HEK293 (cell line): ENCODE data around the gene IRX4.

Experiments used
- CTCF ChIA-PET: fragments of 350-600 bp; formaldehyde crosslinking; extraction: SDS; loops from one replicate; lab custom pipeline; 2021; ENCODE audit warnings: antibody characterized with exemption; lab: Yijun Ruan, JAX
- POLR2A ChIA-PET: fragments of 300-600 bp; formaldehyde crosslinking; extraction: SDS; loops from one replicate; lab custom pipeline; 2020; ENCODE audit warnings: antibody characterized with exemption, inconsistent platforms; lab: Yijun Ruan, JAX
- H3K27ac ChIP-seq: fragments of 200-500 bp; sonication (Bioruptor generic); 2 replicates; pipeline ENCODE4 v1.5.1; 2014; ENCODE audit warnings: low read depth, low read length, control low read depth, inconsistent platforms; ENCODE audit errors: extremely low read depth
- H3K36me3 ChIP-seq, 2 experiments: fragments of 200-500 bp in 1 of 2; sonication (Bioruptor generic) in 1 of 2; 1 replicate in 1 of 2; 2 replicates in 1 of 2; pipeline ENCODE4 v1.5.1; 2014 to 2017; ENCODE audit warnings: inconsistent platforms in 2 of 2, low read length in 2 of 2; ENCODE audit not compliant: control insufficient read depth in 2 of 2, insufficient read depth in 1 of 2
- H3K4me1 ChIP-seq: fragments of 200-500 bp; sonication (Bioruptor generic); 2 replicates; pipeline ENCODE4 v1.5.1; 2014; ENCODE audit warnings: mild to moderate bottlenecking, low read length, inconsistent platforms; ENCODE audit not compliant: control insufficient read depth, insufficient read depth
- H3K4me3 ChIP-seq: 2 replicates; pipeline ENCODE4 v1.5.1; 2011; ENCODE audit warnings: low read depth, mild to moderate bottlenecking, control low read depth, low read length, moderate library complexity
- H3K9me3 ChIP-seq: fragments of 200-500 bp; sonication (Bioruptor generic); 2 replicates; pipeline ENCODE4 v1.5.1; 2014; ENCODE audit warnings: low read depth, low read length, inconsistent platforms; ENCODE audit not compliant: control insufficient read depth, insufficient read depth
- GLIS2 ChIP-seq: fragments of 450-650 bp; formaldehyde crosslinking; IDR thresholded peaks from 2 replicates; pipeline ENCODE4 v1.5.1; 2016; ENCODE audit warnings: missing biosample characterization, missing genetic modification characterization
- KLF16 ChIP-seq: fragments of 450-650 bp; formaldehyde crosslinking; IDR thresholded peaks from 2 replicates; pipeline ENCODE4 v1.5.1; 2017; ENCODE audit warnings: missing biosample characterization, missing genetic modification characterization
- PRDM1 ChIP-seq: fragments of 450-650 bp; formaldehyde crosslinking; IDR thresholded peaks from 2 replicates; pipeline ENCODE4; 2016; ENCODE audit warnings: missing biosample characterization, missing genetic modification characterization
- SALL2 ChIP-seq: fragments of 450-650 bp; formaldehyde crosslinking; IDR thresholded peaks from 2 replicates; pipeline ENCODE4 v1.5.0; 2017; ENCODE audit warnings: missing biosample characterization, mild to moderate bottlenecking, missing genetic modification characterization, borderline replicate concordance
- SCRT2 ChIP-seq: fragments of 450-650 bp; formaldehyde crosslinking; IDR thresholded peaks from 2 replicates; pipeline ENCODE4 v1.5.1; 2016; ENCODE audit warnings: missing biosample characterization, missing genetic modification characterization
- ZBTB1 ChIP-seq: fragments of 450-650 bp; formaldehyde crosslinking; IDR thresholded peaks from 2 replicates; pipeline ENCODE4 v1.5.1; 2016; ENCODE audit warnings: missing biosample characterization, missing genetic modification characterization
- ZBTB21 ChIP-seq: fragments of 450-650 bp; formaldehyde crosslinking; IDR thresholded peaks from 2 replicates; pipeline ENCODE4 v1.5.1; 2017; ENCODE audit warnings: missing biosample characterization, missing genetic modification characterization
- ZBTB48 ChIP-seq: fragments of 450-650 bp; formaldehyde crosslinking; IDR thresholded peaks from 2 replicates; pipeline ENCODE4 v1.5.1; 2016; ENCODE audit warnings: missing biosample characterization, missing genetic modification characterization
- ZBTB6 ChIP-seq: fragments of 450-650 bp; formaldehyde crosslinking; IDR thresholded peaks from 2 replicates; pipeline ENCODE4 v1.5.1; 2017; ENCODE audit warnings: missing biosample characterization, missing genetic modification characterization
- ZFP3 ChIP-seq: fragments of 450-650 bp; formaldehyde crosslinking; IDR thresholded peaks from 2 replicates; pipeline ENCODE4 v1.5.1; 2016; ENCODE audit warnings: low read depth, missing biosample characterization, missing genetic modification characterization
- ZFP41 ChIP-seq: fragments of 450-650 bp; formaldehyde crosslinking; IDR thresholded peaks from 2 replicates; pipeline ENCODE4 v1.5.1; 2016; ENCODE audit warnings: missing biosample characterization, missing genetic modification characterization, borderline replicate concordance
- ZNF10 ChIP-seq: fragments of 450-650 bp; formaldehyde crosslinking; IDR thresholded peaks from 2 replicates; pipeline ENCODE4 v1.5.1; 2017; ENCODE audit warnings: missing biosample characterization, missing genetic modification characterization
- ZNF112 ChIP-seq: fragments of 450-650 bp; formaldehyde crosslinking; IDR thresholded peaks from 2 replicates; pipeline ENCODE4 v1.5.0; 2017; ENCODE audit warnings: missing biosample characterization, missing genetic modification characterization
- ZNF138 ChIP-seq: fragments of 450-650 bp; formaldehyde crosslinking; IDR thresholded peaks from 2 replicates; pipeline ENCODE4 v1.5.1; 2016; ENCODE audit warnings: missing biosample characterization, missing genetic modification characterization, borderline replicate concordance
- ZNF157 ChIP-seq: fragments of 450-650 bp; formaldehyde crosslinking; IDR thresholded peaks from 2 replicates; pipeline ENCODE4 v1.5.1; 2016; ENCODE audit warnings: missing biosample characterization, missing genetic modification characterization
- ZNF169 ChIP-seq: fragments of 450-650 bp; formaldehyde crosslinking; IDR thresholded peaks from 2 replicates; pipeline ENCODE4 v1.5.1; 2016; ENCODE audit warnings: missing biosample characterization, missing genetic modification characterization
- ZNF202 ChIP-seq: fragments of 450-650 bp; formaldehyde crosslinking; IDR thresholded peaks from 2 replicates; pipeline ENCODE4 v1.5.1; 2016; ENCODE audit warnings: missing biosample characterization, missing genetic modification characterization, borderline replicate concordance
- ZNF391 ChIP-seq: fragments of 450-650 bp; formaldehyde crosslinking; IDR thresholded peaks from 2 replicates; pipeline ENCODE4 v1.5.1; 2016; ENCODE audit warnings: low read depth, missing biosample characterization, missing genetic modification characterization, borderline replicate concordance
- ZNF473 ChIP-seq: fragments of 450-650 bp; formaldehyde crosslinking; IDR thresholded peaks from 2 replicates; pipeline ENCODE4 v1.5.1; 2017; ENCODE audit warnings: missing biosample characterization, missing genetic modification characterization
- ZNF548 ChIP-seq: fragments of 450-650 bp; formaldehyde crosslinking; IDR thresholded peaks from 2 replicates; pipeline ENCODE4 v1.5.1; 2016; ENCODE audit warnings: missing biosample characterization, missing genetic modification characterization
- ZNF639 ChIP-seq: fragments of 450-650 bp; formaldehyde crosslinking; IDR thresholded peaks from 2 replicates; pipeline ENCODE4 v1.5.1; 2016; ENCODE audit warnings: missing biosample characterization, missing genetic modification characterization
- ZNF707 ChIP-seq: fragments of 450-650 bp; formaldehyde crosslinking; IDR thresholded peaks from 2 replicates; pipeline ENCODE4 v1.5.1; 2016; ENCODE audit warnings: missing biosample characterization, missing genetic modification characterization
- ZSCAN23 ChIP-seq: fragments of 450-650 bp; formaldehyde crosslinking; IDR thresholded peaks from 2 replicates; pipeline ENCODE4 v1.5.1; 2016; ENCODE audit warnings: missing biosample characterization, missing genetic modification characterization
- TF ChIP-seq, protein P1 (sequence below): fragments of 450-650 bp; formaldehyde crosslinking; IDR thresholded peaks from 2 replicates; pipeline ENCODE4 v1.5.1; 2016; ENCODE audit warnings: missing biosample characterization, missing genetic modification characterization
- TF ChIP-seq, protein P2 (sequence below): fragments of 450-650 bp; formaldehyde crosslinking; IDR thresholded peaks from 2 replicates; pipeline ENCODE4 v1.5.1; 2016; ENCODE audit warnings: missing biosample characterization, missing genetic modification characterization, borderline replicate concordance

The IRX4 gene

DNA sequence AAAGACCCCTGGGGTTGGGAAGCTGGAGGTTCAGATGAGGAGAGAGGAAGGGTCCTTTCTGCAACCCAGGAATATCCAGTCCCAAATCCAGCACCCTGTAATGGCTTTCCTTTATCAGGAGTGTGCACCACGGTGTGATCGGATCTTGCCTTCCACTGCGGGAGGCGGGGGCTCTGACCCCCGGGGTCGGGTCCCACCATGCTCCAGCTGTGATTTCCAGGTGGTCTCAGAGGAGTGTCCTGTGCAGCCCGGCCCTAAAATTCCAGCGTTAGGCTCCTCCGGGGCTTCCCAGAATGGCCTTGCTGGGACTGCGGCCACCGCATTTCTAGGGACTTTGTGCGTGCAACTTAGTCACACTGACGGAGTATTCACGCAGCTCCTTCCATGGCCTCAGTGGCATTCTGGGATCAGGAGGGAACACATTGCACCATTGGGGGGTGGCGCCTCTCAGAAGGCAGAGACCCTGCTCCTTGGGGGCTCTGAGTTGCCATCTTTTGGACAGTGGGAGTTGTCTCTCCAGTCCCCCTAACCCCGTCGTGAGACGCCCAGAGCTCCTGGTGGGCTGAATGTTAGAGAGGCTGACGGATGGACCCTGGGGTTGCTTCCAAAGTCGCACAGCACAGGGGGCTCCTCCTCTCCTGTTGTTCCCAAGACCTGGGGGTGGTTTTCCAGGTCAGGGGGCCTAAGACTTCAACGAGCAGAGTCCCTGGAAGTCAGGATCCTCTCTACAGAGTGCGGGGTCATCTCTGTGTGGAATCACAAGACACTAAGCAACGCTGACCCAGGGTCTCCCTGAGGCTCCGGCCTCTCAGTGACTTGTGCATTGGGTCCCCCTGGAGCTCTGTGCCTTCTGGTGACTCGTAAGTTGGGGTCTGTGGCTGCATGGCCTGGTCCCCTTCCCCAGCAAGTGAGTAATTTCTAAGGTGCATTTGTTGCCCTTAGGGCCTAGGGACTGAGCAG, 42.7 kb upstream of the IRX4 start:
- ChIA-PET CTCF (no interaction called here), POLR2A (no interaction called here)
- Histone ChIP-seq H3K9me3 (no peaks in the 10 kb centered on the region), H3K36me3 (no peaks in the 10 kb centered on the region), H3K4me1 (no peaks in the 10 kb centered on the region), H3K27ac (no peak overlapping the region), H3K4me3 (no peak overlapping the region)
- TF ChIP-seq ZNF169 (tag by site-specific recombination) (no peak), ZNF391 (tag by site-specific recombination) (no peak), GLIS2 (tag by site-specific recombination) (no peak), ZNF548 (tag by site-specific recombination) (no peak), ZNF202 (tag by site-specific recombination) (no peak), ZNF707 (tag by site-specific recombination) (no peak), ZNF473 (tag by site-specific recombination) (no peak), SALL2 (no peak), ZBTB21 (no peak), ZNF138 (no peak), KLF16 (tag by site-specific recombination) (no peak)
- TF ChIP-seq, protein P1, sequence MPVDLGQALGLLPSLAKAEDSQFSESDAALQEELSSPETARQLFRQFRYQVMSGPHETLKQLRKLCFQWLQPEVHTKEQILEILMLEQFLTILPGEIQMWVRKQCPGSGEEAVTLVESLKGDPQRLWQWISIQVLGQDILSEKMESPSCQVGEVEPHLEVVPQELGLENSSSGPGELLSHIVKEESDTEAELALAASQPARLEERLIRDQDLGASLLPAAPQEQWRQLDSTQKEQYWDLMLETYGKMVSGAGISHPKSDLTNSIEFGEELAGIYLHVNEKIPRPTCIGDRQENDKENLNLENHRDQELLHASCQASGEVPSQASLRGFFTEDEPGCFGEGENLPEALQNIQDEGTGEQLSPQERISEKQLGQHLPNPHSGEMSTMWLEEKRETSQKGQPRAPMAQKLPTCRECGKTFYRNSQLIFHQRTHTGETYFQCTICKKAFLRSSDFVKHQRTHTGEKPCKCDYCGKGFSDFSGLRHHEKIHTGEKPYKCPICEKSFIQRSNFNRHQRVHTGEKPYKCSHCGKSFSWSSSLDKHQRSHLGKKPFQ: no peak

GRCh38 chr5:1923766-1924165, 41.0 kb upstream of the IRX4 start:
- H3K36me3 ChIP-seq: no peaks in the 10 kb centered on the region
- H3K9me3 ChIP-seq: no peaks in the 10 kb centered on the region
- H3K4me1 ChIP-seq: no peaks in the 10 kb centered on the region
- ChIA-PET POLR2A (no interaction called here), CTCF (no interaction called here)
- no peak overlapping the region for H3K27ac ChIP-seq
- TF ChIP-seq ZNF157 (tag by site-specific recombination): no peak
- no peak for TF ChIP-seq ZNF639 (tag by site-specific recombination)
- TF ChIP-seq ZFP3 (tag by site-specific recombination): no peak
- no peak for TF ChIP-seq PRDM1
- no peak for TF ChIP-seq ZNF10 (tag by site-specific recombination)
- no peak for TF ChIP-seq ZBTB1 (tag by site-specific recombination)
- no peak for TF ChIP-seq ZBTB48 (tag by site-specific recombination)
- TF ChIP-seq, protein P2, sequence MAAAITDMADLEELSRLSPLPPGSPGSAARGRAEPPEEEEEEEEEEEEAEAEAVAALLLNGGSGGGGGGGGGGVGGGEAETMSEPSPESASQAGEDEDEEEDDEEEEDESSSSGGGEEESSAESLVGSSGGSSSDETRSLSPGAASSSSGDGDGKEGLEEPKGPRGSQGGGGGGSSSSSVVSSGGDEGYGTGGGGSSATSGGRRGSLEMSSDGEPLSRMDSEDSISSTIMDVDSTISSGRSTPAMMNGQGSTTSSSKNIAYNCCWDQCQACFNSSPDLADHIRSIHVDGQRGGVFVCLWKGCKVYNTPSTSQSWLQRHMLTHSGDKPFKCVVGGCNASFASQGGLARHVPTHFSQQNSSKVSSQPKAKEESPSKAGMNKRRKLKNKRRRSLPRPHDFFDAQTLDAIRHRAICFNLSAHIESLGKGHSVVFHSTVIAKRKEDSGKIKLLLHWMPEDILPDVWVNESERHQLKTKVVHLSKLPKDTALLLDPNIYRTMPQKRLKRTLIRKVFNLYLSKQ: no peak
- no peak for TF ChIP-seq ZFP41
- no peak for TF ChIP-seq SCRT2 (tag by site-specific recombination)
- no peak for TF ChIP-seq ZBTB6
- no peak for TF ChIP-seq ZNF112 (tag by site-specific recombination)
- TF ChIP-seq ZNF548 (tag by site-specific recombination): no peak
- no peak for TF ChIP-seq ZSCAN23 (tag by site-specific recombination)
- TF ChIP-seq, all 188 proteins: peak for 0
- no peak overlapping the region for H3K4me3 ChIP-seq
